HT1080 (cell line): ENCODE data around the gene LHCGR. TPM values are rescaled to one million over a fixed set of nuclear protein-coding genes. Genes with fewer than 3 reads are reported as not detected.
"Not testable (repeated sequence)": the region's sequence is repeated elsewhere in the genome, so short reads cannot be mapped to it uniquely, and the experiment has no call there.

Source experiments
- DNase-seq: peaks from one replicate; pipeline ENCODE4 v3.0.0-alpha.2; 2015; ENCODE audit warnings: low read depth
- total RNA-seq: library from RNA; depleted of rRNA; stranded (reverse); fragments of >200 nt; shearing (Covaris generic); gene quantifications from 2 replicates; pipeline ENCODE4 v1.2.3, GENCODE V29; 2014

The LHCGR gene
- total RNA-seq, 1 experiment from 2014 or later = not detected

GRCh38 chr2:48711343-48711742 is 44.2 kb downstream of the LHCGR start:
- DNase-seq = no peak

GRCh38 chr2:48709096-48710034 is 46.2 kb downstream of the LHCGR start:
- no peak for DNase-seq

- peak; percentile 51 for DNase-seq
These were observed 48.1 kb downstream of the LHCGR start for GRCh38 chr2:48707466-48707865.

GRCh38 chr2:48703621-48704020 is 51.9 kb downstream of the LHCGR start:
- not testable (repeated sequence) for DNase-seq

GRCh38 chr2:48699348-48699930 is 56.1 kb downstream of the LHCGR start:
- no peak for DNase-seq

- no peak for DNase-seq
These were observed 58.6 kb downstream of the LHCGR start for GRCh38 chr2:48696881-48697280.

GRCh38 chr2:48695991-48696390 is 59.5 kb downstream of the LHCGR start:
- DNase-seq = no peak

- DNase-seq = no peak
These were observed 61.4 kb downstream of the LHCGR start for GRCh38 chr2:48694149-48694548.

GRCh38 chr2:48693645-48694044 is 61.9 kb downstream of the LHCGR start:
- DNase-seq = no peak

GRCh38 chr2:48693066-48693465 is 62.5 kb downstream of the LHCGR start:
- no peak for DNase-seq

GRCh38 chr2:48691935-48692691 is 63.4 kb downstream of the LHCGR start:
- DNase-seq = no peak

GRCh38 chr2:48685126-48685525 is 70.4 kb downstream of the LHCGR start:
- no peak for DNase-seq

GRCh38 chr2:48677450-48677849 is 78.1 kb downstream of the LHCGR start:
- DNase-seq = no peak

GRCh38 chr2:48674933-48675332 is 80.6 kb downstream of the LHCGR start:
- DNase-seq = no peak

- no peak for DNase-seq
These were observed 81.9 kb downstream of the LHCGR start for GRCh38 chr2:48673581-48673980.

- DNase-seq = no peak
These were observed 86.5 kb downstream of the LHCGR start for GRCh38 chr2:48668992-48669391.

GRCh38 chr2:48651158-48651790 is 104.2 kb downstream of the LHCGR start:
- peak; percentile 1 for DNase-seq

- no peak for DNase-seq
These were observed 117.3 kb downstream of the LHCGR start for GRCh38 chr2:48638261-48638660.
